Neural cell (in vitro differentiated cells): ENCODE data around the gene CALHM4. TPM values are rescaled to one million over a fixed set of nuclear protein-coding genes. Genes with fewer than 3 reads are reported as not detected.

Experiments
- H2AFZ ChIP-seq: fragments of 200-600, 300-800 bp; sonication (generic), shearing (Covaris generic); 2 replicates; pipeline ENCODE4 v1.6.0; 2014; ENCODE audit warnings: low read depth, mild to moderate bottlenecking, antibody characterized with exemption, low read length, moderate library complexity
- H3F3A ChIP-seq: fragments of 200-600 bp; shearing (Covaris generic); 2 replicates; pipeline ENCODE4 v1.6.1; 2016; ENCODE audit warnings: mild to moderate bottlenecking, moderate library complexity, mixed read lengths, antibody characterized with exemption, low read length; ENCODE audit not compliant: insufficient read depth, poor library complexity, severe bottlenecking
- H3K27ac ChIP-seq: fragments of 200-600, 300-800 bp; sonication (generic), shearing (Covaris generic); 2 replicates; pipeline ENCODE4 v1.5.1; 2014; ENCODE audit warnings: mild to moderate bottlenecking, low read length, moderate library complexity
- H3K27me3 ChIP-seq: fragments of 300-800, 200-600 bp; sonication (generic), shearing (Covaris generic); 2 replicates; pipeline ENCODE4 v1.6.0; 2014; ENCODE audit warnings: mild to moderate bottlenecking, low read depth, low read length, moderate library complexity; ENCODE audit not compliant: insufficient read depth
- H3K36me3 ChIP-seq: fragments of 300-800, 200-600 bp; sonication (generic), shearing (Covaris generic); 2 replicates; pipeline ENCODE4 v1.5.1; 2014; ENCODE audit warnings: mild to moderate bottlenecking, antibody characterized with exemption, low read length, moderate library complexity; ENCODE audit not compliant: insufficient read depth
- H3K4me2 ChIP-seq: fragments of 300-800, 200-600 bp; sonication (generic), shearing (Covaris generic); 2 replicates; pipeline ENCODE4 v1.6.0; 2014; ENCODE audit warnings: mild to moderate bottlenecking, low read length
- H3K4me3 ChIP-seq: fragments of 300-800, 200-600 bp; sonication (generic), shearing (Covaris generic); 2 replicates; pipeline ENCODE4 v1.5.1; 2014; ENCODE audit warnings: mild to moderate bottlenecking, low read length, moderate library complexity
- H3K79me2 ChIP-seq: fragments of 200-600 bp; shearing (Covaris generic); replicated peaks from 2 replicates; pipeline ENCODE4 v1.6.0; 2014; ENCODE audit warnings: mild to moderate bottlenecking, low read length, moderate library complexity; ENCODE audit not compliant: insufficient read depth
- H3K9ac ChIP-seq: fragments of 300-800, 200-600 bp; sonication (generic), shearing (Covaris generic); 2 replicates; pipeline ENCODE4 v1.6.1; 2016; ENCODE audit warnings: mild to moderate bottlenecking, low read length, mixed read lengths
- H3K9me2 ChIP-seq: fragments of 200-600 bp; shearing (Covaris generic); 2 replicates; pipeline ENCODE4 v1.6.1; 2016; ENCODE audit warnings: mild to moderate bottlenecking, low read length, mixed read lengths; ENCODE audit not compliant: insufficient read depth
- H3K9me3 ChIP-seq: fragments of 200-600, 300-800 bp; sonication (generic), shearing (Covaris generic); 2 replicates; pipeline ENCODE4 v1.6.1; 2016; ENCODE audit warnings: mild to moderate bottlenecking, mixed run types, low read length, moderate library complexity, mixed read lengths
- H4K20me1 ChIP-seq: fragments of 200-600 bp; shearing (Covaris generic); 2 replicates; pipeline ENCODE4 v1.6.1; 2016; ENCODE audit warnings: mild to moderate bottlenecking, mixed run types; ENCODE audit not compliant: insufficient read depth
- EP300 ChIP-seq: fragments of 450-650 bp; conservative IDR thresholded peaks from 2 replicates; pipeline ENCODE4 v1.6.1; 2014; ENCODE audit warnings: antibody characterized with exemption, mild to moderate bottlenecking, moderate library complexity; ENCODE audit not compliant: poor library complexity, severe bottlenecking
- EZH2 ChIP-seq: fragments of 200-600, 300-800 bp; shearing (Covaris generic), sonication (generic); IDR thresholded peaks from 2 replicates; pipeline ENCODE4 v1.6.1; 2014; ENCODE audit warnings: antibody characterized with exemption, low read length, borderline replicate concordance, mild to moderate bottlenecking; ENCODE audit not compliant: insufficient read depth, poor library complexity, severe bottlenecking
- MXI1 ChIP-seq: fragments of 450-650 bp; conservative IDR thresholded peaks from 2 replicates; pipeline ENCODE4 v1.6.1; 2014; ENCODE audit warnings: antibody characterized with exemption, mild to moderate bottlenecking; ENCODE audit not compliant: poor library complexity, severe bottlenecking
- POLR2AphosphoS5 ChIP-seq: IDR thresholded peaks from 2 replicates; pipeline ENCODE4 v1.6.1; 2012
- RAD21 ChIP-seq: fragments of 450-650 bp; conservative IDR thresholded peaks from 2 replicates; pipeline ENCODE4 v1.6.1; 2014; ENCODE audit warnings: antibody characterized with exemption, mild to moderate bottlenecking, moderate library complexity
- SMC3 ChIP-seq: fragments of 450-650 bp; conservative IDR thresholded peaks from 2 replicates; pipeline ENCODE4 v1.6.1; 2014; ENCODE audit warnings: antibody characterized with exemption, mild to moderate bottlenecking, moderate library complexity; ENCODE audit not compliant: poor library complexity
- TAF1 ChIP-seq: IDR thresholded peaks from 2 replicates; pipeline ENCODE4 v1.6.1; 2012; ENCODE audit warnings: low read depth
- polyA plus RNA-seq: library from polyadenylated mRNA; depleted of rRNA; stranded (reverse); fragments of >200 nt; gene quantifications from 2 replicates; pipeline ENCODE4 v1.2.3, GENCODE V29; 2014
- TF ChIP-seq, protein P1 (sequence below): IDR thresholded peaks from 2 replicates; pipeline ENCODE4 v1.6.1; 2012; ENCODE audit warnings: borderline replicate concordance
- TF ChIP-seq, protein P2 (sequence below): fragments of 450-650 bp; IDR thresholded peaks from 2 replicates; pipeline ENCODE4 v1.5.1; 2014; ENCODE audit warnings: antibody characterized with exemption, mild to moderate bottlenecking, moderate library complexity; ENCODE audit not compliant: poor library complexity, severe bottlenecking

Gene CALHM4
- polyA plus RNA-seq, 1 donor from 2014 or later: not detected

DNA sequence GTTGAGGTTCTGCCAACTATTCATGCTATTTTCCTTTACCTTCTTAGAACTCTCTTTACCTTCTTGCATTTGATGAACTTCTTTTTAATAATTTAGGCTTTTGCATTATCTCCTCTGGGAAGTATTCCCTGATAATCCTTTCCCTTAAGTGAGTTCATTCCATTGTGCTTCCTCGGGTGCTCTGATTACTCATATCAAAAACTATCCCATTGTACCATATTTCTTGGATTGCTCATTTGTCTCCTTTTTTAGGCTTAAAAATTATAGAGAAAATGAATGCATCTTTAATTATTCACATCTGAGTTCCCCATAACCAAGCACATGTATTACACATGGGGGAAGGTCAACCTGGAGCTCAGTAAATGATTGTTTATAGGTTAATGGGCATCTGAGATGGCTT, 2.5 kb downstream of the CALHM4 start:
- Histone ChIP-seq H3K27ac (no peak overlapping the region), H3K4me3 (no peak overlapping the region), H3F3A (no peaks in the 10 kb centered on the region), H3K9ac (no peak overlapping the region), H3K9me3 (no peaks in the 10 kb centered on the region), H2AFZ (no peak overlapping the region), H3K27me3 (no peaks in the 10 kb centered on the region), H4K20me1 (no peaks in the 10 kb centered on the region), H3K36me3 (no peaks in the 10 kb centered on the region), H3K4me2 (no peak overlapping the region), H3K9me2 (no peaks in the 10 kb centered on the region), H3K79me2 (no peaks in the 10 kb centered on the region)
- TF ChIP-seq RAD21 (no peak), EZH2 (no peak), SMC3 (no peak), EP300 (no peak), POLR2AphosphoS5 (no peak), MXI1 (no peak), TAF1 (no peak)
- TF ChIP-seq, protein P1, sequence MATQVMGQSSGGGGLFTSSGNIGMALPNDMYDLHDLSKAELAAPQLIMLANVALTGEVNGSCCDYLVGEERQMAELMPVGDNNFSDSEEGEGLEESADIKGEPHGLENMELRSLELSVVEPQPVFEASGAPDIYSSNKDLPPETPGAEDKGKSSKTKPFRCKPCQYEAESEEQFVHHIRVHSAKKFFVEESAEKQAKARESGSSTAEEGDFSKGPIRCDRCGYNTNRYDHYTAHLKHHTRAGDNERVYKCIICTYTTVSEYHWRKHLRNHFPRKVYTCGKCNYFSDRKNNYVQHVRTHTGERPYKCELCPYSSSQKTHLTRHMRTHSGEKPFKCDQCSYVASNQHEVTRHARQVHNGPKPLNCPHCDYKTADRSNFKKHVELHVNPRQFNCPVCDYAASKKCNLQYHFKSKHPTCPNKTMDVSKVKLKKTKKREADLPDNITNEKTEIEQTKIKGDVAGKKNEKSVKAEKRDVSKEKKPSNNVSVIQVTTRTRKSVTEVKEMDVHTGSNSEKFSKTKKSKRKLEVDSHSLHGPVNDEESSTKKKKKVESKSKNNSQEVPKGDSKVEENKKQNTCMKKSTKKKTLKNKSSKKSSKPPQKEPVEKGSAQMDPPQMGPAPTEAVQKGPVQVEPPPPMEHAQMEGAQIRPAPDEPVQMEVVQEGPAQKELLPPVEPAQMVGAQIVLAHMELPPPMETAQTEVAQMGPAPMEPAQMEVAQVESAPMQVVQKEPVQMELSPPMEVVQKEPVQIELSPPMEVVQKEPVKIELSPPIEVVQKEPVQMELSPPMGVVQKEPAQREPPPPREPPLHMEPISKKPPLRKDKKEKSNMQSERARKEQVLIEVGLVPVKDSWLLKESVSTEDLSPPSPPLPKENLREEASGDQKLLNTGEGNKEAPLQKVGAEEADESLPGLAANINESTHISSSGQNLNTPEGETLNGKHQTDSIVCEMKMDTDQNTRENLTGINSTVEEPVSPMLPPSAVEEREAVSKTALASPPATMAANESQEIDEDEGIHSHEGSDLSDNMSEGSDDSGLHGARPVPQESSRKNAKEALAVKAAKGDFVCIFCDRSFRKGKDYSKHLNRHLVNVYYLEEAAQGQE: no peak
- TF ChIP-seq, protein P2, sequence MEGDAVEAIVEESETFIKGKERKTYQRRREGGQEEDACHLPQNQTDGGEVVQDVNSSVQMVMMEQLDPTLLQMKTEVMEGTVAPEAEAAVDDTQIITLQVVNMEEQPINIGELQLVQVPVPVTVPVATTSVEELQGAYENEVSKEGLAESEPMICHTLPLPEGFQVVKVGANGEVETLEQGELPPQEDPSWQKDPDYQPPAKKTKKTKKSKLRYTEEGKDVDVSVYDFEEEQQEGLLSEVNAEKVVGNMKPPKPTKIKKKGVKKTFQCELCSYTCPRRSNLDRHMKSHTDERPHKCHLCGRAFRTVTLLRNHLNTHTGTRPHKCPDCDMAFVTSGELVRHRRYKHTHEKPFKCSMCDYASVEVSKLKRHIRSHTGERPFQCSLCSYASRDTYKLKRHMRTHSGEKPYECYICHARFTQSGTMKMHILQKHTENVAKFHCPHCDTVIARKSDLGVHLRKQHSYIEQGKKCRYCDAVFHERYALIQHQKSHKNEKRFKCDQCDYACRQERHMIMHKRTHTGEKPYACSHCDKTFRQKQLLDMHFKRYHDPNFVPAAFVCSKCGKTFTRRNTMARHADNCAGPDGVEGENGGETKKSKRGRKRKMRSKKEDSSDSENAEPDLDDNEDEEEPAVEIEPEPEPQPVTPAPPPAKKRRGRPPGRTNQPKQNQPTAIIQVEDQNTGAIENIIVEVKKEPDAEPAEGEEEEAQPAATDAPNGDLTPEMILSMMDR: no peak

DNA sequence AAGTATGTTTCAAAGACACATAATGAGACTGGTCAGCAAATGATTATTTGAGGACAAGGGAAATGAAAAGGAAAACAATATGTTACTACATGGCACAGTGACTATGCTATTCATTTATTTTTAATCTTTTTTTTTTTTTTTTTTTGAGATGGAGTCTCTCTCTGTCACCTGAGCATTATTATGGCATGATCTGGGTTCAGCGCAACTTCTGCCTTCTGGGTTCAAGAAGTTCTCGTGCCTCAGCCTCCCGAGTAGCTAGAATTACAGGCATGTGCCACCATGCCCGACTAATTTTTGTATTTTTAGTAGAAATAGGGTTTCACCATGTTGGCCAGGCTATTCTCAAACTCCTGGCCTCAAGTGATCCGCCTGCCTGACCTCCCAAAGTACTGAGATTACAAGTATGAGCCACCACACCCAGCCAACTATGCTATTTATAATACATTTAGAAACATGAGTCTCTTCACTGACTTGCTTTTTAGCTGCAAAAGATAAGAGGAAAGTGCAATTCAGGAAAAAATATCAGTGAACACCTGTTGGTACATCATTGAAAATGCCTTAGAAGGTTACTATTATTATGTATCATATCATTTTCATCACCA, 3.4 kb downstream of the CALHM4 start:
- Histone ChIP-seq H3K9me2 (no peaks in the 10 kb centered on the region), H3F3A (no peaks in the 10 kb centered on the region), H3K9ac (no peak overlapping the region), H3K27ac (no peak overlapping the region), H3K4me3 (no peak overlapping the region), H3K27me3 (no peaks in the 10 kb centered on the region), H3K9me3 (no peaks in the 10 kb centered on the region), H3K36me3 (no peaks in the 10 kb centered on the region), H3K4me2 (no peak overlapping the region), H4K20me1 (no peaks in the 10 kb centered on the region), H2AFZ (no peak overlapping the region), H3K79me2 (no peaks in the 10 kb centered on the region)
- TF ChIP-seq EZH2: no peak
- TF ChIP-seq EP300: no peak
- TF ChIP-seq POLR2AphosphoS5: no peak
- TF ChIP-seq SMC3: no peak
- TF ChIP-seq, protein P2: no peak
- TF ChIP-seq, protein P1: no peak
- TF ChIP-seq TAF1: no peak
- TF ChIP-seq RAD21: no peak
- no peak for TF ChIP-seq MXI1
